Effector memory CD8-positive, alpha-beta T cell (primary cell): ENCODE data around the gene COX17.
A peak's percentile ranks its signal among the peaks of the same experiment; 100 is the strongest.

Experiments
- ATAC-seq: fragments of 150-1000 bp; cut with Tn5 transposase; replicated peaks from 2 replicates; pipeline ENCODE4 v1.10.0; 2021; ENCODE audit warnings: mild to moderate bottlenecking, moderate library complexity
- DNase-seq, 3 experiments: peaks; one replicate each; pipeline ENCODE4 v3.0.0; 2021
- H3K27ac Mint-ChIP-seq, 2 donors: one replicate each; pipeline ENCODE4 v1.8.0; 2022; ENCODE audit warnings: mild to moderate bottlenecking in 2 of 2, mixed read lengths in 2 of 2, moderate library complexity in 2 of 2
- H3K27me3 Mint-ChIP-seq, 2 donors: one replicate each; pipeline ENCODE4 v1.8.0; 2022; ENCODE audit warnings: mixed read lengths in 2 of 2
- H3K36me3 Mint-ChIP-seq: one replicate; pipeline ENCODE4 v1.8.0; 2022; ENCODE audit warnings: mild to moderate bottlenecking, moderate library complexity, mixed read lengths; ENCODE audit not compliant: insufficient read depth
- H3K4me1 Mint-ChIP-seq, 2 donors: one replicate each; pipeline ENCODE4 v1.8.0; 2022; ENCODE audit warnings: low read depth in 2 of 2, mixed read lengths in 2 of 2
- H3K4me3 Mint-ChIP-seq, 2 donors: one replicate each; pipeline ENCODE4 v1.8.0; 2022; ENCODE audit warnings: mild to moderate bottlenecking in 2 of 2, mixed read lengths in 2 of 2, moderate library complexity in 2 of 2
- H3K9me3 Mint-ChIP-seq, 2 donors: one replicate each; pipeline ENCODE4 v1.8.0; 2022; ENCODE audit warnings: mixed read lengths in 2 of 2
- total RNA-seq, 9 experiments: gene quantifications; one replicate each; lab custom pipeline; 2026; lab: John Stamatoyannopoulos, UW

The COX17 gene, protein sequence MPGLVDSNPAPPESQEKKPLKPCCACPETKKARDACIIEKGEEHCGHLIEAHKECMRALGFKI
- total RNA-seq = 5.4 to 55.3 (median 23.4) reads per million in 9 experiments

- H3K4me3 Mint-ChIP-seq = peak within 1 kb of the TSS; percentile 81 to 84
- peaks cover 28% of the 10 kb centered on the region for H3K36me3 Mint-ChIP-seq
- H3K9me3 Mint-ChIP-seq = no peaks in the 10 kb centered on the region
- peaks cover 17 to 29% of the 10 kb centered on the region in 2 donors for H3K4me1 Mint-ChIP-seq
- H3K27ac Mint-ChIP-seq = peak within 1 kb of the TSS; percentile 92 to 96
- H3K27me3 Mint-ChIP-seq = no peaks in the 10 kb centered on the region
- DNase-seq (peak; percentile 93 to 94 (median 93)), ATAC-seq (peak; percentile 88)
Observed at GRCh38 chr3:119676771-119677640, at the start of gene COX17. Gene COX17, minus strand, starts transcription at chr3:119677406. Its CDS starts 96 bp downstream, at chr3:119677310.

DNA sequence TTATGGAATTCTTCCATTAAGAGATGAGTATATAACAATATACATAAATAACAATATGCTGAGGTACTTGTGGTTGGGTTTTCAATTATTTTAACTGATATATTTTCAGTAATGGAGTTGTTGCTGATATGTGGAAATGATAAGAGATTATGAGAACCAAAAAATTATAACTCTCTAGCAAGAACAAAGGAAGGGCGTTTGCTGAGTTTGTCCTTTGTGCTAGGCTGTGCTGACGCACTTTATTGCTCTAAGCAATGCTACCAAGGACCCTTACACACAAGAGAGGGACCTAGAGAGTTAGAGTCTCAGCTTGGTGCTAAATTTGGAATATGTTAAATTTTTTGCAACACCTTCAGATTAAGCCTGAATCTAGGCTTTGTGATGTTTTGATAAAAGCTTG lies 49.7 kb upstream of the COX17 start:
- Mint-ChIP-seq H3K27ac (no peak overlapping the region), H3K4me3 (no peak overlapping the region), H3K36me3 (no peaks in the 10 kb centered on the region), H3K27me3 (no peaks in the 10 kb centered on the region), H3K4me1 (no peaks in the 10 kb centered on the region), H3K9me3 (no peaks in the 10 kb centered on the region)
- no peak for DNase-seq
- no peak for ATAC-seq

- Mint-ChIP-seq H3K27me3 (peaks cover 9 to 11% of the 10 kb centered on the region in 2 donors), H3K4me3 (no peak overlapping the region), H3K9me3 (no peaks in the 10 kb centered on the region), H3K36me3 (no peaks in the 10 kb centered on the region), H3K27ac (no peak overlapping the region), H3K4me1 (no peaks in the 10 kb centered on the region)
- ATAC-seq (no peak), DNase-seq (no peak)
Observed at GRCh38 chr3:119723022-119723421, 45.8 kb upstream of the COX17 start.

DNA sequence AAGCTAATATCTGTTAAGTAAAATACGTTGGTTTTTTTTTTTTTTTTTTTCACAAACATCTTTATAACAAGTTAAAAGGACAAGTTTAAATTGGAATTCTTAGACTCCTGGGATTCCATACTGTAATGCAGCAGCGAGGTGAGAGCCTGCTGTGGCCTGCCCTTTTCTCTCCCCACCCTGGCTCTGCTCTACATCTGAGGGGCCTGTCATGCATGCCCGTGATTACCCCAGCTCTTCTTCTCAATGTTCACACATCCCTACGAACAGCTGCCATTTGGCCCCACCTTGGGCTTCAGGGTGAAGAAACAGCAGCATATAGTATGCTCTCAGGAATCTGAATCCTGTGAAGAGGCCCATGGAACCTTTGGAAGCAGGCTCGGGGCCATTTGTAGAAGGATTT lies 40.3 kb upstream of the COX17 start:
- Mint-ChIP-seq H3K4me3 (no peak overlapping the region), H3K4me1 (no peaks in the 10 kb centered on the region), H3K27ac (no peak overlapping the region), H3K36me3 (no peaks in the 10 kb centered on the region), H3K9me3 (no peaks in the 10 kb centered on the region), H3K27me3 (peaks cover 9 to 16% of the 10 kb centered on the region in 2 donors)
- no peak for ATAC-seq
- DNase-seq = no peak

DNA sequence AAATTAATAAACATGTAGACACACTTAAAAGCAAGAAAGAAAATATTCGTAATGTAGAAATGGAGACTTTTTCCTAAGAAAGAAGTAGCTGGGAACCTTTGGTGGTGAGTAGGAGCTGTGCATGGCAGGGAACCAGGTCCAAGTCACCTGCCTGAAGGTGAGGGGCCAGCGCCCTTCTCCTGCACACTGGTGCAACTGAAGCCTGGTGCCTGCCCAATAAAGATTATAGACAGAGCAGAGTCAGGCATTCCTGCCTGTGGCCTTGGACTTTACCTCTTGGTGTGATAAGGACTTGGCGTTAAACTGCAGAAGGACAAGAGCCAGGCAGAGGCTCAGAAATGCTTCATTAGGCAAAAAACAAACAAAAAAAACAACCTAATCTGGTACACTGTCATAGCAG lies 39.8 kb upstream of the COX17 start:
- ATAC-seq (no peak), DNase-seq (no peak)
- H3K27ac Mint-ChIP-seq = no peak overlapping the region
- H3K9me3 Mint-ChIP-seq = no peaks in the 10 kb centered on the region
- no peaks in the 10 kb centered on the region for H3K36me3 Mint-ChIP-seq
- H3K4me1 Mint-ChIP-seq = no peaks in the 10 kb centered on the region
- no peak overlapping the region for H3K4me3 Mint-ChIP-seq
- H3K27me3 Mint-ChIP-seq = peaks cover 9 to 16% of the 10 kb centered on the region in 2 donors

DNA sequence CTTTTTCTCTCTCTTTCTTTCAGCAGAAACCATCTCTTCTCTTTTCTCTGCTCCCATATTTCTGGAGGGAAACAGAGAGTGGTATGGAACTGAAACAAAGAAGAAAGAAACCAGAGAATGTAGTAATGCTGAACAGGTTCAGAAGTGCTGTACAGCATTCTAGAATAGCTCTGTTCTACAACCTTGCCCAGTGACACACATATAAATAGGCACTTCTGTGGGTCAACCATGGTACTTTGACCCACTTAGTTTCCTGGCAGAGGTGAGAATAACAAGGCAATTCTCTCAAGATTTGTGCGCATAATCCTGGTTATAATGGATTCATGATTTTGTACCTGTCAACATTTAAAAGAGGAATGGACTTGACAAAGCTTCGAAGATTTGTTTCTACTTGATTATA lies 37.9 kb upstream of the COX17 start:
- Mint-ChIP-seq H3K27me3 (peaks cover 9 to 16% of the 10 kb centered on the region in 2 donors), H3K4me1 (no peaks in the 10 kb centered on the region), H3K27ac (no peak overlapping the region)

DNA sequence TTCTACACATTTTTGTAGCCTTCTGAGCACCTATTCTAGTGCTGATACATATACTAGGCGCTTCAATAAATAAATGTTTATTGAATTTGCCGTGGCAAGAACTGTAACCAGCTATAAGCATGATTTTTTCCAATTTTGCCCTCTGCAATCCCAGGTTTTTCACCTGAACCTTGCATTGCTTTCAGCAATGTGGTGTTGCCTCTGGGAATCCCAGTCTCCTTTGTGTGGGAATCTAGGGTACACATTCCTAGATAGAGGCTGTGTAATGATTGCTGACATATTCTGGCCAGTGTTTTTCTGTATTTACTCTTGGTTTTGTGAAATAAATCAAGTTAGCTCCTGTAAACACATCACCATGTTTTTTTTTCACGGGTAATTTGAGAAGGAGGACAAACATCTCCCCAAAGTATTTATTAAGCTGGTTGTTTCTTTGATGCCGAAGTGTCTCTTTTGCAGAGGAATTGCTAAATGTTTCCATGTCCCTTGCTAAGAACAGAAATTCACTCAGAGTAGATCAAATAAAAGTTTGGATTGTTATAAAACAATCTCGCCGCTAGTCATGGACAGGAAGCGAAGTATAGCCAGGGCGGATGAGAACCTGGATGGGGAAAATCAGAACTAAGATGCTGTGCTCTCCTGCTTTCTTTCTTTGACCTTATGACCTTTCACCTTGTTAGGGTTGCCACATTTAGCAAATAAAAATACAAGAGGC lies 26.8 kb upstream of the COX17 start:
- ATAC-seq (no peak), DNase-seq (no peak)
- H3K36me3 Mint-ChIP-seq = peaks cover 5% of the 10 kb centered on the region
- H3K9me3 Mint-ChIP-seq = no peaks in the 10 kb centered on the region
- H3K4me3 Mint-ChIP-seq = peak overlapping the region; percentile 72 to 79
- no peaks in the 10 kb centered on the region for H3K27me3 Mint-ChIP-seq
- H3K27ac Mint-ChIP-seq = peak overlapping the region in 1 of 2 donors; percentile 75
- H3K4me1 Mint-ChIP-seq = peaks cover 13 to 15% of the 10 kb centered on the region in 2 donors

More for the DNA sequence above, 37.9 kb upstream of the COX17 start:
- Mint-ChIP-seq H3K9me3 (no peaks in the 10 kb centered on the region), H3K4me3 (no peak overlapping the region), H3K36me3 (no peaks in the 10 kb centered on the region)
- ATAC-seq (no peak), DNase-seq (no peak)

GRCh38 chr3:119702530-119703527 lies 25.6 kb upstream of the COX17 start, which contains the start of gene CFAP91:
Gene CFAP91, plus strand, starts transcription at chr3:119703022. Its CDS starts 77 bp downstream, at chr3:119703099.
- peak; percentile 90 for ATAC-seq
- peak; percentile 69 to 81 (median 80) for DNase-seq
- Mint-ChIP-seq H3K36me3 (peaks cover 5% of the 10 kb centered on the region), H3K27me3 (no peaks in the 10 kb centered on the region), H3K27ac (peak within 1 kb of the TSS; percentile 61 to 75), H3K4me3 (peak within 1 kb of the TSS; percentile 72 to 79), H3K9me3 (no peaks in the 10 kb centered on the region), H3K4me1 (peaks cover 13 to 15% of the 10 kb centered on the region in 2 donors)

DNA sequence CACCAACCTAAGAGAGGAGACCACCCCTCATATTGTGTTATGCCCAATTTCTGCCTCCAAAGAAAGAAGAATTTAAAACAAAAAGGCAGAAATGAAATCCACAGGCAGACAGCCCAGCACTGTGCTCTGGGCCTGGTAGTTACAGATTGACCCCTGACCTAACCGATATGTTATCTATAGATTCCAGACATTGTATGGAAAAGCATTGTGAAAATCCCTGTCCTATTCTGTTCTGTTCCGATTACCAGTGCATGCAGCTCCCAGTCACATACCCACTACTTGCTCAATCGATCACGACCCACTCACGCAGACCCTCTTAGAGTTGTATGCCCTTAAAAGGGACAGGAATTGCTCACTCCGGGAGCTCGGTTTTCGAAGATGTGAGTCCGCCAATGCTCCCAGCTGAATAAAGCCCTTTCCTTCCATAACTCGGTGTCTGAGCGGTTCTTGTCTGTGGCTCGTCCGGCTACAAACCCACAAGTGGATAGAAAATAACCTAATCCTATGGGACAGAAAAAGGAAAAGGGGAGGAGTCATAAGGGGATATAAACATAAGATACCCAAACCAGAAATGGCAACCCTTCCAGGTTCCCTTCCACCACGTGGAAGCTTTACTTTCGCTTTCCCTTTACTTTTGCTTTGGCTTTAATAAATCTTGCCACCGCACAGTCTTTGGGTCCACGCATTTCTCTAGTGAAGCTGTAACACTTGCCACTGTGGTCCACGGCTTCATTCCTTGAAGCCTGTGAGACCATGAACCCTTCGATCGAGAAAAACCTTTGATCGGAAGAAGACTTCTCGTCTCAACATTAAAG lies 23.9 kb upstream of the COX17 start:
- no peaks in the 10 kb centered on the region for H3K27me3 Mint-ChIP-seq
- peak overlapping the region; percentile 72 to 79 for H3K4me3 Mint-ChIP-seq
- peaks cover 13 to 15% of the 10 kb centered on the region in 2 donors for H3K4me1 Mint-ChIP-seq
- peaks cover 5% of the 10 kb centered on the region for H3K36me3 Mint-ChIP-seq
- peak overlapping the region; percentile 71 to 87 for H3K27ac Mint-ChIP-seq
- DNase-seq (no peak), ATAC-seq (peak; percentile 1)
- H3K9me3 Mint-ChIP-seq = no peaks in the 10 kb centered on the region

DNA sequence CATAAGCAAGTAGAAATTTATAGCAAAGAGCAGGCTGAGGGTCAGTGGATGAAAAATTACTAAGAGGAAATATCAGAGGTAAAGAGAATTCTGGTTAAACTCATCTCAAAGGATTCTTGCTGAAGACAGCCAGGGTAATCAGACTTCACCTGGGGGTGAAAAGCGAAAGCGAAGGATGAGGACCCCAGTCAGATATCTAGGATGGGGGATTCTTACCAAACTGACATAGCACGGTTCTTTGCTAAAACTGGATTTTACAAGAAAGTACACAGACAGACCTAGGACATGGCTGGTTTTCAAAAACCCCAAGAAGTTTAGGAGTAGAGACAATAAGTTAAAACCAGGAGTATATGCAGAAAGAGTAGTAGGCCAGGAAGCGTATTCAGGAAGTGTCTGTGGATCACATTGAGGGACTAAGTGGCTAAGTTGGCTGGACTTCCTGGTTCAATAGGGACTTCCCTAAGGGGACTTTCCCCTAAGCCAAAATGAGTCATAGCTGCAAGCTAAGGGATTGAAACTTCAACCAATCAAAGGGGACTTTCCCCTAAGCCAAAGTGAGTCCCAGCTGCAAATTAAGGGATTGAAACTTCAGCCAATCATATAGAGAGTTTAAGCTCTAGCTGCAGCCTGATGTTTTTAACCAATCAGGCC lies 23.2 kb upstream of the COX17 start:
- DNase-seq = peak; percentile 20 to 29 (median 24)
- ATAC-seq = peak; percentile 54
- H3K4me3 Mint-ChIP-seq = peak overlapping the region; percentile 42 to 61
- H3K4me1 Mint-ChIP-seq = peaks cover 13 to 15% of the 10 kb centered on the region in 2 donors
- H3K27me3 Mint-ChIP-seq = no peaks in the 10 kb centered on the region
- no peaks in the 10 kb centered on the region for H3K9me3 Mint-ChIP-seq
- H3K36me3 Mint-ChIP-seq = peaks cover 5% of the 10 kb centered on the region
- H3K27ac Mint-ChIP-seq = peak overlapping the region; percentile 71 to 87

- H3K36me3 Mint-ChIP-seq = no peaks in the 10 kb centered on the region
- peaks cover 0 to 9% of the 10 kb centered on the region in 2 donors for H3K27me3 Mint-ChIP-seq
- ATAC-seq (no peak), DNase-seq (no peak)
- H3K27ac Mint-ChIP-seq = peak overlapping the region; percentile 10 to 46
- H3K4me1 Mint-ChIP-seq = peaks cover 6 to 15% of the 10 kb centered on the region in 2 donors
- H3K4me3 Mint-ChIP-seq = no peak overlapping the region
- no peaks in the 10 kb centered on the region for H3K9me3 Mint-ChIP-seq
Observed at GRCh38 chr3:119697394-119697793, 20.2 kb upstream of the COX17 start.
